DMS53 (cell line): ENCODE data around the gene MICAL2.
"Not testable (repeated sequence)": the region's sequence is repeated elsewhere in the genome, so short reads cannot be mapped to it uniquely, and the experiment has no call there.

ENCODE experiments used
- DNase-seq: peaks from one replicate; lab custom pipeline; 2025; lab: John Stamatoyannopoulos, UW

The MICAL2 gene

GRCh38 chr11:12137005-12137690 lies 26.8 kb downstream of the MICAL2 start:
- no peak for DNase-seq

GRCh38 chr11:12137938-12138731 lies 27.7 kb downstream of the MICAL2 start:
- DNase-seq = peak; percentile 9

GRCh38 chr11:12139144-12139881 lies 28.9 kb downstream of the MICAL2 start:
- DNase-seq = no peak

GRCh38 chr11:12140186-12140793 lies 29.9 kb downstream of the MICAL2 start:
- no peak for DNase-seq

GRCh38 chr11:12141283-12141682 lies 30.9 kb downstream of the MICAL2 start:
- no peak for DNase-seq

GRCh38 chr11:12142176-12142575 lies 31.8 kb downstream of the MICAL2 start:
- no peak for DNase-seq

- no peak for DNase-seq
These were observed 32.5 kb downstream of the MICAL2 start for GRCh38 chr11:12142909-12143308.

GRCh38 chr11:12143461-12144258 lies 33.3 kb downstream of the MICAL2 start:
- no peak for DNase-seq

- no peak for DNase-seq
These were observed 34.2 kb downstream of the MICAL2 start for GRCh38 chr11:12144330-12145174.

- DNase-seq = not testable (repeated sequence)
These were observed 36.3 kb downstream of the MICAL2 start for GRCh38 chr11:12146678-12147077.

GRCh38 chr11:12147827-12148226 lies 37.4 kb downstream of the MICAL2 start:
- no peak for DNase-seq

GRCh38 chr11:12148466-12148865 lies 38.1 kb downstream of the MICAL2 start:
- DNase-seq = no peak

- DNase-seq = no peak
These were observed 38.5 kb downstream of the MICAL2 start for GRCh38 chr11:12148882-12149281.

GRCh38 chr11:12149672-12150225 lies 39.4 kb downstream of the MICAL2 start:
- no peak for DNase-seq

GRCh38 chr11:12150831-12151382 lies 40.5 kb downstream of the MICAL2 start:
- no peak for DNase-seq

- no peak for DNase-seq
These were observed 41.9 kb downstream of the MICAL2 start for GRCh38 chr11:12152321-12152720.

GRCh38 chr11:12154871-12155668 lies 44.7 kb downstream of the MICAL2 start:
- DNase-seq = no peak

GRCh38 chr11:12155696-12156095 lies 45.3 kb downstream of the MICAL2 start:
- no peak for DNase-seq
